CD4-positive, alpha-beta T cell treated with Interleukin-4 for 4 hours (primary cell): ENCODE results near the gene FAM210B.
"Not testable (repeated sequence)": the region's sequence is repeated elsewhere in the genome, so short reads cannot be mapped to it uniquely, and the experiment has no call there.

ENCODE experiments used
- DNase-seq: peaks from one replicate; pipeline ENCODE4 v3.0.0-alpha.2; 2020

Gene FAM210B

GRCh38 chr20:56361900-56362299 is 3.1 kb downstream of the FAM210B start:
- no peak for DNase-seq

- no peak for DNase-seq
Observed at GRCh38 chr20:56362833-56363413, 4.1 kb downstream of the FAM210B start.

GRCh38 chr20:56363491-56363890 is 4.7 kb downstream of the FAM210B start:
- DNase-seq = no peak

- no peak for DNase-seq
Observed at GRCh38 chr20:56368351-56369134, 9.8 kb downstream of the FAM210B start.

- no peak for DNase-seq
Observed at GRCh38 chr20:56369179-56369578, 10.4 kb downstream of the FAM210B start.

- DNase-seq = no peak
Observed at GRCh38 chr20:56371977-56372376, 13.2 kb downstream of the FAM210B start.

- no peak for DNase-seq
Observed at GRCh38 chr20:56372850-56373249, 14.1 kb downstream of the FAM210B start.

- peak; percentile 47 for DNase-seq
Observed at GRCh38 chr20:56373942-56374341, 15.2 kb downstream of the FAM210B start.

GRCh38 chr20:56376331-56376730 is 17.6 kb downstream of the FAM210B start:
- DNase-seq = no peak

- no peak for DNase-seq
Observed at GRCh38 chr20:56378386-56378785, 19.6 kb downstream of the FAM210B start.

GRCh38 chr20:56380375-56380774 is 21.6 kb downstream of the FAM210B start:
- DNase-seq = no peak

- DNase-seq = no peak
Observed at GRCh38 chr20:56381501-56381900, 22.7 kb downstream of the FAM210B start.

- DNase-seq = no peak
Observed at GRCh38 chr20:56382696-56383095, 23.9 kb downstream of the FAM210B start.

GRCh38 chr20:56383334-56383733 is 24.6 kb downstream of the FAM210B start:
- DNase-seq = no peak

GRCh38 chr20:56385130-56385529 is 26.4 kb downstream of the FAM210B start:
- DNase-seq = no peak

- DNase-seq = no peak
Observed at GRCh38 chr20:56386219-56386618, 27.4 kb downstream of the FAM210B start.

- DNase-seq = no peak
Observed at GRCh38 chr20:56388882-56389281, 30.1 kb downstream of the FAM210B start.

GRCh38 chr20:56389807-56390206 is 31.0 kb downstream of the FAM210B start:
- DNase-seq = no peak

GRCh38 chr20:56390396-56390795 is 31.6 kb downstream of the FAM210B start:
- DNase-seq = not testable (repeated sequence)

GRCh38 chr20:56391037-56391436 is 32.3 kb downstream of the FAM210B start:
- DNase-seq = no peak

- no peak for DNase-seq
Observed at GRCh38 chr20:56391596-56392131, 32.9 kb downstream of the FAM210B start.

- peak; percentile 100 for DNase-seq
Observed at GRCh38 chr20:56392132-56392880, 33.5 kb downstream of the FAM210B start, which contains the start of the genes AURKA and CSTF1. Gene AURKA, minus strand, starts transcription at chr20:56392215. Its CDS starts 4,018 bp downstream, at chr20:56388197. Gene CSTF1, plus strand, starts transcription at chr20:56392645. Its CDS starts 2,908 bp downstream, at chr20:56395553.

GRCh38 chr20:56392881-56393482 is 34.2 kb downstream of the FAM210B start:
- peak; percentile 45 for DNase-seq
